Stimulated activated CD8-positive, alpha-beta memory T cell treated with anti-CD3 and anti-CD28 coated beads, Interleukin-4, amount 100 ng/mL, for 1 hour (primary cell): ENCODE results near the gene EMCN.
"Not testable (repeated sequence)": the region's sequence is repeated elsewhere in the genome, so short reads cannot be mapped to it uniquely, and the experiment has no call there.

ENCODE experiments used
- DNase-seq, 2 donors: peaks; one replicate each; pipeline ENCODE4 v3.0.0-alpha.2; 2020; ENCODE audit warnings: low read depth in 2 of 2, low spot score in 1 of 2

EMCN gene

GRCh38 chr4:100386270-100386669, 131.6 kb downstream of the EMCN start:
- no peak for DNase-seq

- not testable (repeated sequence) for DNase-seq
These were observed 137.4 kb downstream of the EMCN start for GRCh38 chr4:100380401-100380800.

- DNase-seq: no peak
These were observed 138.2 kb downstream of the EMCN start for GRCh38 chr4:100379583-100380105.

GRCh38 chr4:100372432-100372831, 145.4 kb downstream of the EMCN start:
- no peak for DNase-seq

DNA sequence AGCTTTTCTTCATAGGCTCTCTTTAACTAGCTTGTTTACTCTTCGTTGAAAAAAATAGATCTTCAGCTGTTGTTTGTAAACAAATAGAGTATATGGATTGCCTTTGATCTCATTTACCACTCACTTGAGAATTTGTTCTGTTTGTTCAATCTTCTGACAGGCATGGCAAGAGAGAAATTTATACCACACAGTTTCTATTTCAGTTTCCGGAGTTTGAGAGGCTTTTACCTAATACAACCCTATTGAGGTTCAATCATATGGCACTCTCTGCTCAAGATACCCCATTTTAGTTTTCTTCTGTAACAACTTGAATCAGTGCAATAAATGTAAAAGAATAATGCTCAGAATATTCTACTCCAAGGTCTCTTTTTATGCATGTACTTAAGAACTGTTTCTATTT, 148.0 kb downstream of the EMCN start:
- DNase-seq: no peak

GRCh38 chr4:100367451-100367850, 150.4 kb downstream of the EMCN start:
- no peak for DNase-seq

GRCh38 chr4:100366213-100366612, 151.6 kb downstream of the EMCN start:
- DNase-seq: no peak

DNA sequence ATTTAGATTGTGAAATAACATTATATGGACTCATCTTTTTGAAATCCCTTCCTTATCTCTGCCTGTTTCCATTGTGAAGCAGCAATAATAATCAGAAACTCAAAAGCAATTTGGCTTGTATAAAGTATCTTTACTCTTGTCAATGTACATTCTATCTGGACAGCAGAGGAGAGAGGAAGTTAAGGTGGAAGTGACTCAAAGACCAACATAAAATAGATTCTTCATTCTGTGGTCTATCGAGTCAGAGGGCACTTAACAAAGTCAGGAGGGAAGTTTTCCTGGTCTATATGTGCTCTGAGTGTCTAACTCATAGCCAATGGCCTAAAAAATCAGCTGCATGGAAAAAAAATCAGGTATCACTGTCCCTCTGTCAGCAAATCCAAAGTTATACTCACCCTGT, 155.5 kb downstream of the EMCN start:
- DNase-seq: no peak

DNA sequence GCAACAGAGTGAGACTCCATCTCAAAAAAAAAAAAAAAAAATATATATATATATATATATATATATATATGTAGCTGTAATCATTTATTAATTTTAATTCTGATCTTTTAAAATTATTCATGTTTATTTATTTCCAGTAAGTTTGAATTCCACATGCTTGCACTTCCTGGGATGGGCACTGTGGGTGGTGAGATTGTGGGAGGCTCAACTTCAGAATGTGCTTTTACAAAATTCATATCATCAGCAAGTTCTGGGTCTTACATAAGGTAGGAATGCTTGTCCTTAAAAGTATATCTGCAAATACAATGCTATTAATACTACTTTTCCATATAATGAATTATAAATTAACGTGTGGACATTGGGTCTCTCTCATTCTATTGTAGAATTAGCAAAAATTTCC, 156.5 kb downstream of the EMCN start:
- DNase-seq: no peak

DNA sequence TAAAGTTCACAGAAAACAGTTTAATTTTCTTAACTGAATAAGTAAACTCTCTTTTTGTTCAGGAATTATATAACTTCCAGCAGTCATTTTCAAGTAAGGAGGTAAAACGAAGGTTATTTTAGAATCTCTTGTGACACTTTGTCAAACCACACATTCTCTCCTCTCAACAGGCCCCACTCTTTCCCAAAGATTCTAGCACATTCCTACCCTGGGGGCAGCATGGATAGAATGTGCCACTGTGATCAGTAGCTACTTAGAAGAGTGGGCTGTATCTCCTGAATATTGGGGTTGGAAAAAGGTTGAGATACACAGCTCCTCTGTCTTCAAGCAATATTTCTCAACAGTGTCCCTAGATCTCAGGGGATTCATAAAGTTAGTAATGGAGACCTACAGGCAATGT, 157.6 kb downstream of the EMCN start:
- no peak for DNase-seq

DNA sequence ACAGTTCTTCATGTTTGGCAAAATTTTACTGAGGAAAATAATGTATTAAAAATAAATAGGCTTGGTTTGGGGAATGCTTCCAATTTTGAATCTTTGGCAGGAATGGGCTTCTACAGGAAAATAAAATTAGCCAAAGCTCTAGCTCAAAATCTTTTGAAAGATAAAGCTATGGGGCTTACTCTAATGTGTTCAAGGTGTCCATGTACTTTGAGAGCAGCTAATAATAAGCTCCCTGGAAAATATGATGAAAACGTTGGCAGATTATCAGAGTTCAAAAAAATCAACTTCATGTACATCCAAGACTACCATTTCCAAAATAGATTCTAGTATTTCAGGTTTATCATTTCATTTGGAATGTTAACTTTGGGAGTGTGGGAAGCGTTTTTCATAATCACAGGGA, 158.4 kb downstream of the EMCN start:
- no peak for DNase-seq

GRCh38 chr4:100357542-100357941, 160.3 kb downstream of the EMCN start:
- DNase-seq: no peak

DNA sequence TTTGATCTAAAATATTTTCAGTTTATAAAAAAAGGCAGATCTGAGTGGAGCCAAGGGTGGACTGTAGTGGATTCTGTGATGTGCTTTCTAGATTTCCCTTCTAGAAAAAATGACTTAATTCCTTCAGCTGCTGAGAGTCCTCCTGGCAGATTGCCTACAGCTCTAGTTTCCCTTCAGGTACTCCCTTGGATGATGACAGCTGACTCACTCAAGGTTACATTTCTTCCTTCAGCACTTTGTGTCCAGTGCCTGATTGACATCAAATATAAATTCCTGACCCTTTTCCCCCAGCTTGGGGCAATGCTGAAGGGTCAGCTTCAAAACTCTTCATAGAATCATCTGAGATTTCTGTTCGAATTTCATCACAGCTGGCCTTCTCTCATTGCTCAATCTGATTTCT, 161.7 kb downstream of the EMCN start:
- no peak for DNase-seq

DNA sequence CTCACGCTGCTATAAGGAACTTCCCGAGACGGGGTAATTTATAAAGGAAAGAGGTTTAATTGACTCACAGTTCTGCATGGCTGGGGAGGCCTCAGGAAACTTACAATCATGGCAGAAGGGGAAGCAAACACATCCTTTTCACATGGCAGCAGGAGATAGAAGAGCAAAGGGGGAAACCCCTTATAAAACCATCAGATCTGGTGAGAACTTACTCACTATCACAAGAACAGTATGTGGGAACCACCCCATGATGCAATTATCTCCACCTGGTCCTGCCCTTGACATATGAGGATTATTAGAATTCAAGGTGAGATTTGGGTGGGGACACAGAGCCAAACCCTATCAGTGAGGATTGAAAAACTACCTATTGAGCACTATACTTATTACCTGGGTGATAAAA, 165.5 kb downstream of the EMCN start:
- not testable (repeated sequence) for DNase-seq

DNA sequence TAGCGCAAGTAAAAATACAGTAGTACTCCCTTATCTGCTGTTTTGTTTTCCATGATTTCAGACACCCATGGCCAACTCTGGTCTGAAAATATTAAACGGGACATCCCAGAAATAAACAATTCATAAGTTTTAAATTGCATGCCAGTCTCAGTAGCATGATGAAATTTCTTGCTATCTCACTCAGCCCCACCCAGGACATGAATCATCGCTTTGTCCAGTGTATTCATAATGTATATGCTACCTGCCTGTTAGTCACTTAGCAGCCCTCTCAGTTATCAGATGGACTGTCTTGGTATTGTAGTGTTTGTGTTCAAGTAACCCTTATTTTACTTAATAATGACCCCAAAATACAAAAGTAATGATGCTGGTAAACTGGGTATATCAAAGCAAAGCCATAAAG, 169.3 kb downstream of the EMCN start:
- DNase-seq: no peak

DNA sequence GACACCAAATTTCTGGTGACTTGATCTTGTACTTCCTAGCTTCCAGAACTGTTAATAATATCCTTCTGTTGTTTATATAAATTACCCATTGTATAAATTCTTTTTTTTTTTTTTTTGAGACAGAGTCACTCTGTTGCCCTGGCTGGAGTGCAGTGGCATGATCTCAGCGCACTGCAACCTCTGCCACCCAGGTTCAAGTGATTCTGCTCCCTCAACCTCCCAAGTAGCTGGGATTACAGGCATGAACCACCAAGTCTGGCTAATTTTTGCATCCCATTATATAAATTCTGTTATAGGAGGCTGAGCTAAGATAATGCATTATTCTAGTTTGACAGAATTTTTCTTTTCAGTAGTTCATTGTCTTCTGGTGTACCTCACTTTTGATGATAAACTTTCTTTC, 170.6 kb downstream of the EMCN start:
- DNase-seq: no peak

DNA sequence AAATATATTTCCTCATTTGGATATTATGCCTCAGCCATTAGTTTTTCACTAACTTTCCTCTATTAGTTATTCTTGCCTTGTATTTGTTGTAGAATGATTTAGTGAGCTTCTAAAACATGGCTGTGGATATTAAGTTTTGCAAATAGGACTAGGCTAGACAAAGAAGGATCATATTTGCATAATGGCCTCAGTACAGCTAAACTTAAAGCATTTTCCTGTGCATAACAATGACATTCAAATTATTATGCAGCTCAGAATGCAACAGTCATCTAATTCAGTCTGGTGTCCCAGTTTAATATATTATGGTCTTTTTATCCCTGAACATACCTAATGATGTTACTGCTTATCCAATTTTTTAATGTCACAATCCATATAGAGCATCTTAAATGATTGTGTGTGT, 172.2 kb downstream of the EMCN start:
- DNase-seq: no peak
